Astrocyte of the spinal cord (primary cell): Measurements from ENCODE around the gene MBNL1.

Source experiments
- DNase-seq: peaks from one replicate; pipeline ENCODE4 v3.0.0; 2011; ENCODE audit warnings: low read depth, low spot score
- H3K4me3 ChIP-seq: 2 replicates; pipeline ENCODE4 v1.5.1; 2011; ENCODE audit warnings: low read depth, mild to moderate bottlenecking, low read length, moderate library complexity
- CTCF ChIP-seq: IDR thresholded peaks from 2 replicates; pipeline ENCODE4 v1.5.1; 2012; ENCODE audit warnings: low read depth, mild to moderate bottlenecking, low read length, inconsistent platforms
- in situ Hi-C: cut with HindIII; loops from 2 replicates; pipeline ENCODE4 v1.10.0; 2017; ENCODE audit warnings: low sequenced_read_pairs

MBNL1 gene

GRCh38 chr3:152291238-152291637 is 22.5 kb downstream of the MBNL1 start:
- in situ Hi-C loops = no loop called here
- no peak for TF ChIP-seq CTCF
- no peak overlapping the region for H3K4me3 ChIP-seq
- no peak for DNase-seq

- no peak overlapping the region for H3K4me3 ChIP-seq
- no peak for DNase-seq
- in situ Hi-C loops = no loop called here
- TF ChIP-seq CTCF = no peak
Observed at GRCh38 chr3:152291649-152292066, 22.9 kb downstream of the MBNL1 start.

- H3K4me3 ChIP-seq = no peak overlapping the region
- no peak for DNase-seq
- no peak for TF ChIP-seq CTCF
- in situ Hi-C loops = no loop called here
Observed at GRCh38 chr3:152292366-152292765, 23.6 kb downstream of the MBNL1 start.

GRCh38 chr3:152293347-152294006 is 24.7 kb downstream of the MBNL1 start:
- in situ Hi-C loops = no loop called here
- H3K4me3 ChIP-seq = no peak overlapping the region
- no peak for DNase-seq
- no peak for TF ChIP-seq CTCF

- TF ChIP-seq CTCF = no peak
- no peak for DNase-seq
- H3K4me3 ChIP-seq = no peak overlapping the region
- in situ Hi-C loops = no loop called here
Observed at GRCh38 chr3:152295344-152295743, 26.6 kb downstream of the MBNL1 start.

- in situ Hi-C loops = no loop called here
- no peak for DNase-seq
- no peak for TF ChIP-seq CTCF
- H3K4me3 ChIP-seq = no peak overlapping the region
Observed at GRCh38 chr3:152295806-152296205, 27.1 kb downstream of the MBNL1 start.
